Activated T-cell treated with anti-CD3 and anti-CD28 coated beads, Interleukin-2, amount 50 U/mL, for 48 hours (primary cell): ENCODE measurements around the gene CCDC12.

Experiments
- DNase-seq, 2 experiments: peaks; one replicate each; pipeline ENCODE4 v3.0.0-alpha.2; 2020

CCDC12 gene

DNA sequence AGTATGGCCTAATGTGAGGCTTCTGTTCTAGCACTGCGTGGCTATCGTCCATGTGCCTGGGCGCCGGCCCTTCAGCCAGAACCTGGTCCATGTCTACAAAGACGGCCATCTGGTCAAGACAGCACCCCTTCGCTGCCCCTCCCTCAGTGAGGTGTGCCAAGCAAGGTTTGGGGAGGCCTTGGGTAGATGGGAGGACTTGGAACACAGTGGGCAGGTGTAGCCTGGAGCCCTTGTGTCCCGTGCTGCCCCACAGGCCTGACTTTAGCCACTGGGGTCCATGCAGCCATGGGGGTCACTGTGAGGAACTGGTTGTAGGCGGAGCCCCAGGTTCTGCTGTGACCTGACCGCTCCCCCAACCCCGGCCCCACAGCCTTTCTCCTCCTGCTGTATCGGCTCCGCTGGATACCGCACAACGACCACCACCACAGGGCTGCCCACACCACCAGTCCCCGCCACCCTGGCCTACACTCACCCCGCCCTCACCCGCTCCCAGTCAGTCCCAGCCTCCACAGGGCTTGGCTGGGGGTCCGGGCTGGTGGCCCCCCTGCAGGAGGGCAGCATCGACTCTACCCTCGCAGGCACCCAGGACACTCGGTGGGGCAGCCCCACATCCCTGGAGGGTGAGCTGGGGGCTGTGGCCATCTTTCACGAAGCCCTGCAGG lies 19.5 kb upstream of the CCDC12 start:
- DNase-seq: no peak

DNA sequence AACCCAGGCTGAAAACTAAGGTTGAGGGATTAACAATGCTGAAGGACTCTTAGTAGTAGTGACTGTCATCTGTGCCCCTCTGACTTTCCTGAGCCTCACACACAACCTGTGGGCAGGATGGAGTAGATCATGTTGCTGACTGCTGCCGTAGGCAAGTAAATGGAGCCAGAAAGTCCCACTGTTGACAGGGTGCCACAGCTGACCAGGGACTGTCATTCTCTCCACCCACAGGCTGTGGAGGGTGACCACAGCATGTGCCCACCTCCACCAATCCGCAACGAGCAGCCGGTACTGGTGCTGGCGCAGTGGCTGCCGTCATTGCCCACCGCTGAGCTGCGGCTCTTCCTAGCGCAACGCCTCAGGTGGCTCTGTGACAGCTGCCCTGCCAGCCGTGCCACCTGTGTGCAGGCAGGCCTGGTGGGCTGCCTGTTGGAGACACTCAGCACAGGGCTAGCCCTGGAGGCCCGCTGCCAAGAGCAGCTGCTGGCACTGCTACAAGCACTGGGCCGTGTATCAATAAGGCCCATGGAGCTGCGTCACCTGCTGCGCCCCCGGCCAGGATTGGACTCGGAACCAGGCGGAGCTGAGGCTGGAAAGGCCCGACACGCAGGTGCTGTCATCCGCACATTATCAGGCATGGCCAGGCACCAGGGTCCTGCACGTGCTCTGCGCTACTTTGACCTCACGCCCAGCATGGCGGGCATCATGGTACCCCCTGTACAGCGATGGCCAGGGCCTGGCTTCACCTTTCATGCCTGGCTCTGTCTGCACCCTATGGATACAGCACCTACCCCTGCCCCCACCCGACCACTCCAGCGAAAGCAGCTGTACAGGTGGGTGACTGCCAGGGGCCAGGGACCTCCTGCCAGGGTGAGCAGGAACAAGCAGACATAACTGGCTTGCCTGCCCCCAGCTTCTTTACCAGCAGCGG lies 18.5 kb upstream of the CCDC12 start:
- DNase-seq: no peak

DNA sequence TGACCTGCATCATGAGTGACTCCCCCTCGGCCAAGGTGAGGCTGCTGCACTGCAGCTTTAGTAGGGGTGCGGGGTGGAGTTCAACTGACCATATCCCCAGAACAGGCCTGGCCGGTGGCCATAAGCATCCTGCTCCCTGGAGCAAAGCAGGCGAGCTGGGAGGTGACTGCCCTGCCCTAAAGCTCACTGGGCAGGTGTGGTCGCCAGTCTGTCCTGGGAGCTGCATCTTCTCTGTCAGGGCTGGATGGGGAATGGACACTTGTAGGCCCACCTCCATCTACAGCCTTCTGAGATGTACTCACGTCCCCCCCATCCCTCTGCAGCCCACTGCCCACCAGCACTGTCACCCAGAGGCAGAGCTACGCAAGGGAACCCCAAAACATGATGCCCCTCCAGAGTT lies 17.4 kb upstream of the CCDC12 start:
- no peak for DNase-seq

DNA sequence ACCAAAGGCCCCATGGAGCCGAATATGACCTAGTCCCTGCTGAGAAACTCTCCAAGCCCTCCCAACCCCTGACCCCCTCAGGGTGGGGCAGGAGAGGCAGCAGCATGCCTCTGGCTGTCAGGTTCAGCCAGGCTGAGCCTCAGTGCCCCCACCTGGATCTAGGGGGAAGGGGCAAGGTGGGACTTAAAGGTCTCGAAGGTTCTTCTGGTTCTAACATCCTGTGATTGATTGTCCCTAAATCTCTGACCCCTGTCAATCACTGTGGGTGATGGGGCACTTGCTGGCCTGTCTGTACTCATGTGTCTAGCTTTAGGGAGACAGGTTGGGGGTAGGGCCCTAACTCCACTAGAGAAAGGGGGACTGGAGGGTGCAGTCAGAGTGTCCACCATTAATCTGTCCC lies 16.7 kb upstream of the CCDC12 start:
- DNase-seq: no peak

DNA sequence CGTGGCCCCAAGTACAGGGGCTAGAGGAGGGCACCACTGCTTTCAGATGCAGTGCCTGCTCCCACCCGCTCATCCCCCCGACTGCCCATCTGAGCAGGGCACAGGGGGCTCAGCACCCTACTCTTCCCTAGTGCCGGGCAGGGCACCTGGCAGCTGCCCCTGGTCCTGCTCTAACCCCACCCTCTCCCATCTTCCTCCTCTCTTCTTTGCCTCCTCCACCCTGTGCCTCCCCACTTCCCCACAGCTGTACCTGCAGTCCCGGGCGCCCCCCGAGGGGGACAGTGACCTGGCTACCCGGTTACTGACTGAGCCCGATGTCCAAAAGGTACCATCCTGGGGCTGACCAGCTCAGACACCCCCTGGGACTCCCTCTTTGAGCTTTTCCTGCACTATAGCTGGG lies 15.7 kb upstream of the CCDC12 start:
- DNase-seq: no peak

DNA sequence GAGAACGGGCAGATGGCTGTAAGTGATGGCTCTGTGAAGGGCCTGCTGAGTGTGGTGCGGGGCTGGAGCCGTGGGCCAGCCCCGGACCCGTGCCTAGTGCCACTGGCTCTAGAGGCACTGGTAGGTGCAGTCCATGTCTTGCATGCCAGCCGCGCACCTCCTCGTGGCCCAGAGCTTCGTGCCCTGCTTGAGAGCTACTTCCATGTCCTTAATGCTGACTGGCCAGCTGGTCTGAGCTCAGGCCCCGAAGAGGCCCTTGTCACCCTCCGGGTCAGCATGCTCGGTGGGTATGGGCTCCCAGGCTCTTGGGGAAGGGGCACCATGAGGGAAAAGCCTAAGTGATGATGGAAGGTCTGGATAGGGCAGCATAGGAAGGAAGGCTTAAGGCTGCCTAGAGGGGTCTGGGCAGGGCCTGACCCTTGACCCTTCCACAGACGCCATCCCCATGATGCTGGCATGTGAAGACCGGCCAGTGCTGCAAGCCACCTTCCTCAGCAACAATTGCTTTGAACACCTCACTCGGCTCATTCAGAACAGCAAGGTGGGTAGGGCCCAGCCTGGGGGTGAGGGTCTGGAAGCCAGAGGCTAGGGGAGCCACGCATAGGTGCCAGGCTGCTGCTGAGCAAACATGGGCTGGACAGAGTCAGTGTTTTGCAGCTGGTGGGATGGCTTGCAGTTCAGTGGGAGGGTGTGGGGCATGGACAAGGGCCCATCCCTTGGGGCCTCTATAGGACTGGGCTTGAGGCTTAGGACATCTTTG lies 15.0 kb upstream of the CCDC12 start:
- DNase-seq: no peak

DNA sequence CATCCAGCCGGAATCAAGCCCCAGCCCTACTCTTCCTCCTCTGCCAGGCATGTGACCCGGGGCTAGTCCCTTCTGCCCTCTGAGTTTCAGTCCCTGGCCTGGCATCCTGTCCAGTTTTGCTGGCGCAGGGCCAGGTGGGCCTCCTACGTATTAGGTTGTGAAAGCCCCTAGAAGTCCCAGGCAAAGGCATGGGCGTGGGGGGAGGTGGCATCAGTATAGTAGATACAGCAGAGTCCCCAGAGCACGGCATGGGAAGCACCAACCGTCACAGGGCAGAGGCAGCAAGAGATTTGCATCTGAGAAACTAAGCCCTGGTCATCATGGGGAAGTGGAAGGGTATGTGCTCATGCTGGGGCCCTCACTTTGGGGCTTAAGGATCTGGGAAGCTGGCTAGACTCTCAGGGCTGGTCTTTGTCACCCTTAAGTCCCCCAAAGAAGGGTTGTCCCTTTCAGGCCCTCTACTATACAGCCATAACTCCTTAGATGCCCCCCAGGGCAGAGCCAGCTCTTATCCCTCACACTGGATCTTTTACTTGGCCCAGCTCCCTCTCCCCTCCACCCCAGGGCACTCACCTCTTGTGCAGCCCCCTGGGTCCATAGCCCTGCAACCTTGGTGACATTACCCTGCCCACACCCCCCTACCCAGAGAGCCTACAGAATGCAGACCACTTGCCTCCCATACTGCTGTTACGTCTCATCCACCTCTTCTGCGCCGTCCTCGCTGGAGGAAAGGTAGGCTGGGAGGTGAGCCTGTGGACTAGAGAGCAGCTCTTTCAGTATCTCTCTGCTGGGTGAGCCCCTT lies 14.2 kb upstream of the CCDC12 start:
- no peak for DNase-seq

DNA sequence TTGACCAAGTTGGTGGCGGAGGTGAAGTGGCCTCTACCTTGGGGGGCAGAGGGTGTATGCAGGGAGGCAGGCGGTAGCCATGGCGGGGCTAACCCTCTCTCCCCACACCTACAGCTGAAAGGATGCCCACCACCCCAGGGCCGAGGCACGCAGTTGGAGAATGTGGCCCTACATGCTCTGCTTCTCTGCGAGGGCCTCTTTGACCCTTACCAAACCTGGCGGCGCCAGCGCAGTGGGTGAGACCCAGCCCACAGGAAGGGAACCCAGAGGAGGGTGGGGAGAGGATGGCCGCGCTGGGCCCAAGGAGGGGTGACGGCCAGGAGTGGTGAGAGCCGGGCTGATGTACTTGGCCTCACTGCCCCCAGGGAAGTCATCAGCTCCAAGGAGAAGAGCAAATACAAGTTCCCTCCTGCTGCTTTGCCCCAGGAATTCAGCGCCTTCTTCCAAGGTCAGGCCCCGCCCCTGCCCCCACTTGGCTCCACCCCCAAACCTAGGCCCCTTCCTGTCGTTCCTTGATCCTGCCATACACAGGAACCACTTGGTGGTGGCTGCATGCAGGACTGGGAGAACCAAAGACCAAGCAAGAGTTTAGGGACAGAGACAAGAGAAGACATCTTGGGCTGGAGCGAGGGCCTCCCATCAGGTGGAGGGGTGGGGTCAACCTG lies 12.7 kb upstream of the CCDC12 start:
- DNase-seq: no peak

DNA sequence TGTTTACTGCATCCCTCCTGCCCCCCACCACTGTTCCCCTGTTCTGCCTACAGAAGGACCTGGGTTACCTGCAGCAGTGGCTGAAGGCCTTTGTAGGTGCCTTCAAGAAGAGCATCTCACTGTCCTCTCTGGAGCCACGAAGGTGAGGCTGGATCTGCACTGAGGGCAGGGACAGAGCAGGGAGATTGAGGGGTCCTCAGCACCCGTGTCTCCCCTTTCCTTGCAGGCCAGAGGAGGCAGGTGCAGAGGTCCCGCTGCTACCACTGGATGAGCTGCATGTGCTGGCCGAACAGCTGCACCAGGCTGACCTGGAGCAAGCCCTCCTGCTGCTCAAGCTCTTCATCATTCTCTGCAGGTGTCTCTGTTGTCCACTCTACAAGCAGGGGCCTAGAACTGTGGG lies 12.1 kb upstream of the CCDC12 start:
- DNase-seq: no peak

DNA sequence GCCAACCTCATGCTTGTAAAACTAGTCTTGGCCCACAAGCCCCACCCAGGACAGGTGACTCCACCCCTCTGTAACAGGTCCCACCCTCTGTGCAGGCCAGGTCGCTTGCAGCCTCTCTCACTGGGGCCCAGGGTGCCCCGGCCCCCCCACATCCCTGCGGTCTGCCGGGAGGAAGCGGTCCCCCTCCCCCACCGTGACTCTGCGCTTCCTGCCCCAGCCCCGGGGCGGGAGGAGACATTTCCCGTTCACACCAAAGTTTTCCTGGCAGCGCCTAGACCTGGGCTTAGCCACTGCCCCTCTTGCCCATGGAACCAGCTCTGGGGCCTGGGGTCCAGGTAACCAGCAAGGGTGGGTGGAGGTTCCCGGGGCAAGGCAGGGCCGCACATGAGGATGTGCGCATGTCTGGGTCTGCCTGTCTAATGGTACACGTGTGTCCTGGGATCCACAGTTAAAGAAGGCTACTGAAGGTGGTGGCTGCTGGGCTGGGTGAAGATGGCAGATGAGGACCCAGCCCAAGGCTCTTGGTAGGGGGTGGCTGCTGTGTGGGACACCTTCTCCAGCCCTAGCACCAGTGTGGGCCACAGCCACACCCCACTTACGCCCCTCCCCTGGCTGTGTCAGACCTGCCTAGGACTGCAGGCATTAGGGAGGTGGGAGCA lies 11.3 kb upstream of the CCDC12 start:
- DNase-seq: peak; percentile 86 to 91

DNA sequence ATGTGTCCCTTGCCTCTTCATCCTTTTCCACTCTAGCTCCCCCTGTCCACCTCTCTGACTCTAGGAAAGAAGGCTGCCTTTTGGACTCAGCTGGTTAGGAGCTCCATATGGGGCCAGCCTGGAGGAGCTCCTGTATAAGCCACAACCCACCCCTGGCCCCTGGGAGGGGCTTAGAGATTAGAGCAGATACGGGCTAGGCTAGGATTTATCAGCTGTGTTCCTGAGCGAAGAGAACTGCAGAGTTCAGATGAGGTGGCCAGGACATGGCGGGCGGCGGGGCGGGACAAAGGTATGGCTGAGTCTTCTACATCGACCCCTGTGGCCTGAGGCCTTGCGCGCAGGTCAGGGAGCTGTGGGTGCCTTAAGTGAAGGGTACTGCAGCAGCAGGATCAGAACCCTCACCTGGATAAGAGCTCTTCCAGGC lies 10.8 kb upstream of the CCDC12 start:
- DNase-seq: no peak

DNA sequence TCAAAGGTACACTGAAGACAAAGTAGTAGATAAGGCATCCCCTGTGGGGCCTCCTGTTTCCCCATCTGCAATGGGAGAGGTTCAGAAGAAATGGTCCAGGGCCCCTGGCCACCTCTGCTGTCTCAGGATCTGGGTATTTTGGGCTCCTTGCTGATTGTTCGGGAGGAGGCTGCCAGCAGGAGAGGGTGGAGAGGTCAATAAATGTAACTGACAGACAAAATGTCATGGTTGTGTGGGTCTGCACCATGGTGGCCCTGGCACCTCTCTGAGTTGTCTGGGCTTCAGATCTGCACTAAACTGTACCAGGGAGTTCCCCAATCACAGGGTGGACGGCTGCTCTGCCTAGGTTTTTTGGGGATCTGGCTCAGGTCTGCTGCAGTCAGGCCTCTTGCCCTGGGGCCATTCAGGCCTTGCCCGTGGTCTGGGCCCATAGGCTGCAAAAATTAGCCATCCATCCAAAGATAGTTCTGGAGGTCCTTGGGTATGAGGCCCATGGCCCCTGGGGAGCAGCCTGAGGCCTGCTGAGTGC lies 10.3 kb upstream of the CCDC12 start:
- DNase-seq: no peak

DNA sequence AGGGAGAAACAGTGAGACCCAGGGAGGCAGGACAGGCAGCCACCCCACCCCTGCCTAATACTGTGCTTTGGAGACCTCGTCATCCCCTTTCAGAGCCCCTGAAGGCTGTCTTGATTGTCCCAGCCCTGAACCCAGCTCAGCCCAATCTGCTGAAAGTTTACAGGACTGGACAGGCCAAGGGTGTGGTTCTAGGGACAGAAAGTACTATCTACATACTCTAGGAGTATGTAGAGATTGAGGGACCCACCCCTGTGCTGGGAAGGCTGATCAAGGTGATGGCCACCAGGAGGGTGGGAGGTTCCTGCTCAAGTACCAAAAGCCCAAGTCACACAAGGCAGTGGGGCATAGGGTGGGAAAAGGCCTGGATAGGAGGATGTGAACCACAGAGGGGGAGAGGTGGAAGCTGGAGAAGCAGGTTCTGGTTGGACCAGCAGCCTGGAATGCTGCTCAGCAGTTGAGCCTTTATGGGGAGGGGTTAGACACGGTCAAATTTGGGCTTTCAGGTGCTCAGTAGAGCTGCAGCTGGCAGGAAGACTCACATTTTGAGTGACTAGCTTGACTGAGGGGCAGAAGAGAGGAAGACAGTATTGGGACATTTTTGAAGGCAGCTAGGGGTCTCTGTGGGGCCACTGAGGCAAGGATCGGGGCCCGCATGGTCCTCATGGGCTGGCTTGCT lies 9.6 kb upstream of the CCDC12 start:
- DNase-seq: no peak

DNA sequence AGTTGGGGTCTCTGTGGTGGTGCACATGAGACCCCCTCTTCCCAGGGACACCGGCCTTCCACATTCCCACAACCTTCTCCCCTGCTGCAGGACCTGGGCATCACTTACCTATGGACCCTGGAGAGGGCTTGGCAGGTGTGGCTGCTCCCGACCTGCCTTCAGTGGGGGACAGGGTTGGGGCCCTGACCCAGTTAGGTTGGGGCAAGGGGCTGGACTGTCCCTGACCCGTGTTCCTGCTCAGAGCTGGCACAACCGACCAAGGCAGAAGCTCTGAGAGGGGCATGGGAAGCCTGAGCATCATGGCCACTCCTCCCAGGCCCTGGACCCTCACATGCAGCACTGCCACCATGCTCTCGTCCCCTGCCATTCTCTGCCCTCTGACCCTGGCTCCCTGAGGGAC lies 9.0 kb upstream of the CCDC12 start:
- no peak for DNase-seq

DNA sequence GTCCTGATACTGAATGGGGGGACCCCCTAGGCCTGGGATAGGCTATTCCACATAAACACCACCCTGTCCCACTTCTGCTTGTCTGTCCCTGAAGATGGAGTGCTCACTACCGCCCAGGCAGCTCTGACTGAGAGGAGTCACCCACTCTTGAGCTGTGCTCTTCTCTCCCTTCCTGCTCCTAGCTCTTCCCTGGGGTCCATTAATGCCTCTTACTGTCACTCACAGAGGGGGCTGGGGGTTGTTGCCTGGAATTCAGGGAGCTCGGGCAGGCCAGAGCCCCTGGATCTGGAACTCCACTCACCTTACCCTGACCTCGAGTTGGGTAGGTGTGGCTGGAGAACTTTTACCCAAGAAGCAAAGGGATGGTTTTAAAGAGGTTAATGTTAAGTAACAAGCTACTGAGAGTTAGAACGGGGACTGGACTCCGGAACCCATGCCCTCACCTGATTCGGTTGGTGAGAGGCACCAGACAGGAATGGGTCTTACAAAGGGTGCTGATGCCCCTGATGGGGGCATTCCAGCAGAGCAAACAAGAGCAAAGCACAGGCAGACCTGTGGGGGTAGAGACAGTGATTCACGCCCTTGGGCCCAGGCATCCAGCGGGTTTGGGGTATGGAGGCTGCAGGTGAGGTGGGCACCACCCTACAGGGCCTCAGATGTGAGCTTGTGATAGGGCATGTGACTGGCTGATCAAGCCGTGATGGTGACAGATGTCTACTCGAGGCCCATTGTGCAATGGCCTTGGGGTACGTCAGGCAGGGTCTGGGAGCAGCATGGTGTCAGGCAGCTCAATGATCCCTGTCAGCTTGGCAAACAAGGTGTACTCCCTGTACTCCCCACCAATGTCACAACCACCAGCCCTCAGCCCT lies 8.3 kb upstream of the CCDC12 start:
- no peak for DNase-seq

DNA sequence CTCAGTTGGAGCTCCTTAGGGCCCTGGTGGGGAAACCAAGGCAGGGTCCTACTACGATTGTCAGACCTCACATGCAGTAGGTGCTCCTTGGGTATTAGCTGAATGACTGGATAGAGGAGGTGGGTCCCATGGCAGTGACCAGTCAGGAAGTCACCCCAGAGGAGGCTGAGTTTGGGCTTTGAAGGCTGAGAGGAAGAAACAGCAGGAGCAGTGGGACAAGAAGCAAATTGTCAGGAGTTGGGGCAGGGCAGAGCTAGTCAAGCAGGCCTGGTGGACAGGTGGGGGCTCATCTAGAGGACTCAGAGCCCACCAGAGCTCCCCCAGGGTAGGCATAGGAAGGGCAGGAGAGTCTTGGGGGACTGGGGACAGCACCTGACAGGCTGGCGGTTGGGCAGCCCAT lies 6.0 kb upstream of the CCDC12 start:
- DNase-seq: no peak

DNA sequence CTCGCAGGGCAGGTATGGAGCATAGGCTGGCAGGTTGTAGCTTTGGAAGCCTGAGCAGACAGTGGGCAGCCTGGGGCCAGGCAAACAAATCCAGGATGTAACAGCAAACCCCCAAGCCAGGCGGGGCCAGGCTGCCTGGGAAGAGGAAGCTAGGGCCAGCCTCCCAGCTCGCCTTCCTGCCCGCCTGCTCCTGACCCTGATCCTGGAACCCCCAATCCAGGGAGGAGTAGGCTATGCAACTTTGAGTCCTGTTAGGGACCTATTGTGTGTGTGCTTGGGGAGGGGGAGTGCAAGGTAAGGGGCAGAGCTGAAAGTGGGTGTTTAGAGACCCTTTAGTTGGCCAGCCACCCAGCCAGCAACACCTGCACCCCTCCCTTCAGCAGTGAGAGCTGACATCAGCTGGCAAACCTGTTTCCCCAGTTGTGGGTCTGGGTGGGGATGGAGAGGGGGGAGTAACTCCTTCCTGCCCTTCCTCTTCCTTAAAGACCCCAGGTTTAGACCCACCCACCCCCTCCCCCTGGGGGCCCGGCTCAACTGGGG lies 5.5 kb upstream of the CCDC12 start:
- DNase-seq: no peak

DNA sequence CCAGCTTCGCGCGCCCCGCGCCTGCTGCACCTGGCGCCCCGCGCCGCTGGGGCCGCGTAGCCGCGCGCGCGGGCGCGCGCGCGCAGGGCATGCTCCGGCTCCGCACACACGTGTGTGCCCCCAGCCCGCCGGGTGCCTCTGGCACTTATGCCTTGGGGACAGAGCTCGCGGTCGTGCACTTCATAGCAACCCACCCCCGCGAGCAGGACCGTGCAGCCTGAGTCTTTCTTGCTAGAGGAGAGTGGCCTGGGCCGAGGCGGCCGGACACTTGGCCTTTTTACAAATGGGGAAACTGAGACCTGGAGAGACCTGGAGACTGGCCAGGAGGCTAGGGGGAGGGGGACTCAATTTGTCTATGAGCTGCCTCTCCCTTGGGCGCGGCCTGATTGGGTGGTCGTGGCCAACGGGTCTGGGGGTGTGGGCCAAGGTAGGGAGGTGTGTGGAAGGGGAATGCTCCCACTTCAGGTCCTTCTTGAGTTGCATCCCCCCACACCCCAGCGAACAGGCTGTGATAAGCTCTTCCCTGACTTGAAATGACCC lies 3.5 kb upstream of the CCDC12 start:
- DNase-seq: no peak
